ENCODE results near the gene CEP76. TPM values are rescaled to one million over a fixed set of nuclear protein-coding genes. Genes with fewer than 3 reads are reported as not detected.

CEP76 gene
- total and polyA plus RNA-seq, 2 experiments from 2014 or later: 11.2 to 25.9 TPM

DNA sequence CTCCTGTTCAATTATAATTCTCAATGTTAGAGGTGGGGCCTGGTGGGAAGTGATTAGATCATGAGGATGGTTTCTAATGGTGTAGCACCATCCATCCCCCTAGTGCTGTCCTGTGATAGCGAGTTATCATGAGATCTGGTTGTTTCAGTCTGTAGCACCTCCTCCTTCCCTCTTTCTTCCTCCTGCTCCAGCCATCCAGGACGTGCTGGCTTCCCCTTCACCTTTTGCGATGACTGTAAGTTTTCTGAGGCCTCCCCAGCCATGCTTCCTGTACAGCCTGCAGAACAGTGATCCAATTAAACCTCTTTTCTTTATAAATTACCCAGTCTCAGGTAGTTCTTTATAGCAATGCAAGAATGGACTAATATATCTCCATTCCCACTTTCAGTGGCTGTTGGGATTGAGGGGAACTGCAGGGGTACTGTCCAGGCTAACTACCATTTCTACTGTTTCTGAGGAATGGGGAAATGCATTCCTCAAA, 63.8 kb downstream of the CEP76 start:
- H3K36me3 ChIP-seq (ENCODE audit: insufficient read depth): no peaks in the 10 kb centered on the region
- no peak overlapping the region for H3K27ac ChIP-seq (ENCODE audit: low read depth)
- TF ChIP-seq CREB1 (CRISPR knock-in tag; IDR thresholded peaks at IDR 0.05; ENCODE audit: low read depth) (no peak), POLR2AphosphoS5 (IDR thresholded peaks at IDR 0.05; ENCODE audit: low read depth) (no peak), JUNB (IDR thresholded peaks at IDR 0.05; ENCODE audit: unreplicated experiment) (no peak), ZNF331 (CRISPR knock-in tag; IDR thresholded peaks at IDR 0.05; ENCODE audit: low read depth) (no peak), EZH2phosphoT487 (IDR thresholded peaks at IDR 0.05; ENCODE audit: unreplicated experiment) (no peak), ZNF114 (CRISPR knock-in tag; IDR thresholded peaks at IDR 0.05) (no peak), NANOG (IDR thresholded peaks at IDR 0.05; ENCODE audit: borderline replicate concordance) (no peak), EZH2 (IDR thresholded peaks at IDR 0.05; ENCODE audit: low read depth, unreplicated experiment) (no peak), STAT1 (IDR thresholded peaks at IDR 0.05; ENCODE audit: unreplicated experiment) (no peak)
- TF ChIP-seq, protein P1, sequence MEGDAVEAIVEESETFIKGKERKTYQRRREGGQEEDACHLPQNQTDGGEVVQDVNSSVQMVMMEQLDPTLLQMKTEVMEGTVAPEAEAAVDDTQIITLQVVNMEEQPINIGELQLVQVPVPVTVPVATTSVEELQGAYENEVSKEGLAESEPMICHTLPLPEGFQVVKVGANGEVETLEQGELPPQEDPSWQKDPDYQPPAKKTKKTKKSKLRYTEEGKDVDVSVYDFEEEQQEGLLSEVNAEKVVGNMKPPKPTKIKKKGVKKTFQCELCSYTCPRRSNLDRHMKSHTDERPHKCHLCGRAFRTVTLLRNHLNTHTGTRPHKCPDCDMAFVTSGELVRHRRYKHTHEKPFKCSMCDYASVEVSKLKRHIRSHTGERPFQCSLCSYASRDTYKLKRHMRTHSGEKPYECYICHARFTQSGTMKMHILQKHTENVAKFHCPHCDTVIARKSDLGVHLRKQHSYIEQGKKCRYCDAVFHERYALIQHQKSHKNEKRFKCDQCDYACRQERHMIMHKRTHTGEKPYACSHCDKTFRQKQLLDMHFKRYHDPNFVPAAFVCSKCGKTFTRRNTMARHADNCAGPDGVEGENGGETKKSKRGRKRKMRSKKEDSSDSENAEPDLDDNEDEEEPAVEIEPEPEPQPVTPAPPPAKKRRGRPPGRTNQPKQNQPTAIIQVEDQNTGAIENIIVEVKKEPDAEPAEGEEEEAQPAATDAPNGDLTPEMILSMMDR (conservative IDR thresholded peaks at IDR 0.05; ENCODE audit: low read depth in 2 of 2): no peak
- TF ChIP-seq, protein P2, sequence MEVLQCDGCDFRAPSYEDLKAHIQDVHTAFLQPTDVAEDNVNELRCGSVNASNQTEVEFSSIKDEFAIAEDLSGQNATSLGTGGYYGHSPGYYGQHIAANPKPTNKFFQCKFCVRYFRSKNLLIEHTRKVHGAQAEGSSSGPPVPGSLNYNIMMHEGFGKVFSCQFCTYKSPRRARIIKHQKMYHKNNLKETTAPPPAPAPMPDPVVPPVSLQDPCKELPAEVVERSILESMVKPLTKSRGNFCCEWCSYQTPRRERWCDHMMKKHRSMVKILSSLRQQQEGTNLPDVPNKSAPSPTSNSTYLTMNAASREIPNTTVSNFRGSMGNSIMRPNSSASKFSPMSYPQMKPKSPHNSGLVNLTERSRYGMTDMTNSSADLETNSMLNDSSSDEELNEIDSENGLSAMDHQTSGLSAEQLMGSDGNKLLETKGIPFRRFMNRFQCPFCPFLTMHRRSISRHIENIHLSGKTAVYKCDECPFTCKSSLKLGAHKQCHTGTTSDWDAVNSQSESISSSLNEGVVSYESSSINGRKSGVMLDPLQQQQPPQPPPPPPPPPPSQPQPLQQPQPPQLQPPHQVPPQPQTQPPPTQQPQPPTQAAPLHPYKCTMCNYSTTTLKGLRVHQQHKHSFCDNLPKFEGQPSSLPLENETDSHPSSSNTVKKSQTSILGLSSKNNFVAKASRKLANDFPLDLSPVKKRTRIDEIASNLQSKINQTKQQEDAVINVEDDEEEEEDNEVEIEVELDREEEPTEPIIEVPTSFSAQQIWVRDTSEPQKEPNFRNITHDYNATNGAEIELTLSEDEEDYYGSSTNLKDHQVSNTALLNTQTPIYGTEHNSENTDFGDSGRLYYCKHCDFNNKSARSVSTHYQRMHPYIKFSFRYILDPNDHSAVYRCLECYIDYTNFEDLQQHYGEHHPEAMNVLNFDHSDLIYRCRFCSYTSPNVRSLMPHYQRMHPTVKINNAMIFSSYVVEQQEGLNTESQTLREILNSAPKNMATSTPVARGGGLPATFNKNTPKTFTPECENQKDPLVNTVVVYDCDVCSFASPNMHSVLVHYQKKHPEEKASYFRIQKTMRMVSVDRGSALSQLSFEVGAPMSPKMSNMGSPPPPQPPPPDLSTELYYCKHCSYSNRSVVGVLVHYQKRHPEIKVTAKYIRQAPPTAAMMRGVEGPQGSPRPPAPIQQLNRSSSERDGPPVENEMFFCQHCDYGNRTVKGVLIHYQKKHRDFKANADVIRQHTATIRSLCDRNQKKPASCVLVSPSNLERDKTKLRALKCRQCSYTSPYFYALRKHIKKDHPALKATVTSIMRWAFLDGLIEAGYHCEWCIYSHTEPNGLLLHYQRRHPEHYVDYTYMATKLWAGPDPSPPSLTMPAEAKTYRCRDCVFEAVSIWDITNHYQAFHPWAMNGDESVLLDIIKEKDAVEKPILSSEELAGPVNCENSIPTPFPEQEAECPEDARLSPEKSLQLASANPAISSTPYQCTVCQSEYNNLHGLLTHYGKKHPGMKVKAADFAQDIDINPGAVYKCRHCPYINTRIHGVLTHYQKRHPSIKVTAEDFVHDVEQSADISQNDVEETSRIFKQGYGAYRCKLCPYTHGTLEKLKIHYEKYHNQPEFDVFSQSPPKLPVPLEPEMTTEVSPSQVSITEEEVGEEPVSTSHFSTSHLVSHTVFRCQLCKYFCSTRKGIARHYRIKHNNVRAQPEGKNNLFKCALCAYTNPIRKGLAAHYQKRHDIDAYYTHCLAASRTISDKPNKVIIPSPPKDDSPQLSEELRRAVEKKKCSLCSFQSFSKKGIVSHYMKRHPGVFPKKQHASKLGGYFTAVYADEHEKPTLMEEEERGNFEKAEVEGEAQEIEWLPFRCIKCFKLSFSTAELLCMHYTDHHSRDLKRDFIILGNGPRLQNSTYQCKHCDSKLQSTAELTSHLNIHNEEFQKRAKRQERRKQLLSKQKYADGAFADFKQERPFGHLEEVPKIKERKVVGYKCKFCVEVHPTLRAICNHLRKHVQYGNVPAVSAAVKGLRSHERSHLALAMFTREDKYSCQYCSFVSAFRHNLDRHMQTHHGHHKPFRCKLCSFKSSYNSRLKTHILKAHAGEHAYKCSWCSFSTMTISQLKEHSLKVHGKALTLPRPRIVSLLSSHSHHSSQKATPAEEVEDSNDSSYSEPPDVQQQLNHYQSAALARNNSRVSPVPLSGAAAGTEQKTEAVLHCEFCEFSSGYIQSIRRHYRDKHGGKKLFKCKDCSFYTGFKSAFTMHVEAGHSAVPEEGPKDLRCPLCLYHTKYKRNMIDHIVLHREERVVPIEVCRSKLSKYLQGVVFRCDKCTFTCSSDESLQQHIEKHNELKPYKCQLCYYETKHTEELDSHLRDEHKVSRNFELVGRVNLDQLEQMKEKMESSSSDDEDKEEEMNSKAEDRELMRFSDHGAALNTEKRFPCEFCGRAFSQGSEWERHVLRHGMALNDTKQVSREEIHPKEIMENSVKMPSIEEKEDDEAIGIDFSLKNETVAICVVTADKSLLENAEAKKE (CRISPR knock-in tag; IDR thresholded peaks at IDR 0.05): no peak
- TF ChIP-seq, protein P3, sequence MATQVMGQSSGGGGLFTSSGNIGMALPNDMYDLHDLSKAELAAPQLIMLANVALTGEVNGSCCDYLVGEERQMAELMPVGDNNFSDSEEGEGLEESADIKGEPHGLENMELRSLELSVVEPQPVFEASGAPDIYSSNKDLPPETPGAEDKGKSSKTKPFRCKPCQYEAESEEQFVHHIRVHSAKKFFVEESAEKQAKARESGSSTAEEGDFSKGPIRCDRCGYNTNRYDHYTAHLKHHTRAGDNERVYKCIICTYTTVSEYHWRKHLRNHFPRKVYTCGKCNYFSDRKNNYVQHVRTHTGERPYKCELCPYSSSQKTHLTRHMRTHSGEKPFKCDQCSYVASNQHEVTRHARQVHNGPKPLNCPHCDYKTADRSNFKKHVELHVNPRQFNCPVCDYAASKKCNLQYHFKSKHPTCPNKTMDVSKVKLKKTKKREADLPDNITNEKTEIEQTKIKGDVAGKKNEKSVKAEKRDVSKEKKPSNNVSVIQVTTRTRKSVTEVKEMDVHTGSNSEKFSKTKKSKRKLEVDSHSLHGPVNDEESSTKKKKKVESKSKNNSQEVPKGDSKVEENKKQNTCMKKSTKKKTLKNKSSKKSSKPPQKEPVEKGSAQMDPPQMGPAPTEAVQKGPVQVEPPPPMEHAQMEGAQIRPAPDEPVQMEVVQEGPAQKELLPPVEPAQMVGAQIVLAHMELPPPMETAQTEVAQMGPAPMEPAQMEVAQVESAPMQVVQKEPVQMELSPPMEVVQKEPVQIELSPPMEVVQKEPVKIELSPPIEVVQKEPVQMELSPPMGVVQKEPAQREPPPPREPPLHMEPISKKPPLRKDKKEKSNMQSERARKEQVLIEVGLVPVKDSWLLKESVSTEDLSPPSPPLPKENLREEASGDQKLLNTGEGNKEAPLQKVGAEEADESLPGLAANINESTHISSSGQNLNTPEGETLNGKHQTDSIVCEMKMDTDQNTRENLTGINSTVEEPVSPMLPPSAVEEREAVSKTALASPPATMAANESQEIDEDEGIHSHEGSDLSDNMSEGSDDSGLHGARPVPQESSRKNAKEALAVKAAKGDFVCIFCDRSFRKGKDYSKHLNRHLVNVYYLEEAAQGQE (IDR thresholded peaks at IDR 0.05; ENCODE audit: unreplicated experiment): no peak
- TF ChIP-seq, protein P4, sequence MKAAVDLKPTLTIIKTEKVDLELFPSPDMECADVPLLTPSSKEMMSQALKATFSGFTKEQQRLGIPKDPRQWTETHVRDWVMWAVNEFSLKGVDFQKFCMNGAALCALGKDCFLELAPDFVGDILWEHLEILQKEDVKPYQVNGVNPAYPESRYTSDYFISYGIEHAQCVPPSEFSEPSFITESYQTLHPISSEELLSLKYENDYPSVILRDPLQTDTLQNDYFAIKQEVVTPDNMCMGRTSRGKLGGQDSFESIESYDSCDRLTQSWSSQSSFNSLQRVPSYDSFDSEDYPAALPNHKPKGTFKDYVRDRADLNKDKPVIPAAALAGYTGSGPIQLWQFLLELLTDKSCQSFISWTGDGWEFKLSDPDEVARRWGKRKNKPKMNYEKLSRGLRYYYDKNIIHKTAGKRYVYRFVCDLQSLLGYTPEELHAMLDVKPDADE (IDR thresholded peaks at IDR 0.05): no peak
- no peak overlapping the region for H3K4me3 Mint-ChIP-seq
- peaks cover 9% of the 10 kb centered on the region; the same call in 2 of the 3 replicates for H3K4me1 Mint-ChIP-seq
- H3F3A ChIP-seq (replicated peaks; ENCODE audit: low read depth): no peaks in the 10 kb centered on the region
- ATAC-seq (no peak), DNase-seq (ENCODE audit: low spot score) (no peak)
- no peaks in the 10 kb centered on the region for H3K4me1 ChIP-seq (ENCODE audit: insufficient read depth)
- no peaks in the 10 kb centered on the region for H3K27me3 Mint-ChIP-seq (ENCODE audit: insufficient read depth, low read depth, poor library complexity)
- H3K27ac Mint-ChIP-seq: peak overlapping the region; percentile 14; the same call in 1 of the 2 replicates
- no peaks in the 10 kb centered on the region for H3K36me3 Mint-ChIP-seq (ENCODE audit: low read depth)
- no peaks in the 10 kb centered on the region for H3K27me3 ChIP-seq (ENCODE audit: insufficient read depth)
- H3K4me2 ChIP-seq: no peak overlapping the region
- no peak overlapping the region for H2AFZ ChIP-seq
- no peaks in the 10 kb centered on the region for H3K9me3 Mint-ChIP-seq
- no peaks in the 10 kb centered on the region; the same call in none of the 2 replicates for H3K79me2 ChIP-seq (replicated peaks; ENCODE audit: insufficient read depth)
- no peaks in the 10 kb centered on the region for H4K20me1 ChIP-seq (replicated peaks; ENCODE audit: insufficient read depth)
- no peak overlapping the region for H3K4me3 ChIP-seq
- no peaks in the 10 kb centered on the region for H3K9me2 ChIP-seq (ENCODE audit: insufficient read depth)
